ENCODE data around the gene ERCC6. TPM values are rescaled to one million over a fixed set of nuclear protein-coding genes. Genes with fewer than 3 reads are reported as not detected.

The ERCC6 gene
- total and polyA plus RNA-seq, 2 donors (not counting 3 experiments of a cell fraction or from before 2014, with no cell fraction given) = 15.3 to 39.6 TPM

DNA sequence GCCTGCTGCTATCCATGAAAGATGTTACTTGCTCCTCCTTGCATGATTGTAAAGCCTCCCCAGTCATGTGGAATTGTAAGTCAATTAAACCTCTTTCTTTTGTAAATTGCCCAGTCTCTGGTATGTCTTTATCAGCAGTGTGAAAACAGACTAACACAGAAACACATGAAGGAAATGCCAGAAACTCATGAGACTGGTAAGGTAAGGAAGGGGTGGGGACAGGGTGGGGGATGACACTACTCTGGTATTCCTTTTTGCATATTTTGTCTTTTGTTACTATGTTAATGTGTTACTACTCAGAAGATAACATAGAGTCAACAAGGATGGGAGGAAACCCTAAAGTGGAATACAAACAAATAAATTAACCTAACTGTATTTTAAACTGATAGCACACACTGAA is 73.2 kb downstream of the ERCC6 start:
- dilution Hi-C loops (cut with MboI; ENCODE audit: extremely low pct_ligation_motif_present, low sequenced_read_pairs) = no loop called here
- intact Hi-C loops (cut with micrococcal nuclease) = no loop called here
- Histone ChIP-seq H3K36me3 (ENCODE audit: control insufficient read depth in 2 of 2, extremely low read depth in 1 of 2, insufficient read depth in 2 of 2, low read length in 2 of 2) (peaks cover 8 to 14% of the 10 kb centered on the region in 2 experiments), H3K4me3 (replicated peaks in 1 of 3; ENCODE audit: insufficient read depth in 1 of 3, low read depth in 1 of 3, low read length in 3 of 3) (no peak overlapping the region), H4K20me1 (replicated peaks; ENCODE audit: control insufficient read depth, extremely low read depth, insufficient read depth, low read length) (no peaks in the 10 kb centered on the region), H3K79me2 (ENCODE audit: control insufficient read depth, insufficient read depth, low read length) (no peaks in the 10 kb centered on the region), H3K9me1 (replicated peaks; ENCODE audit: control insufficient read depth, extremely low read depth, insufficient read depth, low read length) (no peaks in the 10 kb centered on the region), H3K27me3 (ENCODE audit: control insufficient read depth in 2 of 2, insufficient read depth in 2 of 2, low read length in 2 of 2) (no peaks in the 10 kb centered on the region), H3K27ac (ENCODE audit: insufficient read depth, low read depth, low read length) (no peak overlapping the region), H3K4me1 (ENCODE audit: control insufficient read depth, extremely low read depth, insufficient read depth, low read length) (no peaks in the 10 kb centered on the region), H3K9ac (replicated peaks; ENCODE audit: extremely low read depth, insufficient read depth, low read length) (no peak overlapping the region), H2AFZ (ENCODE audit: low read depth, low read length) (no peak overlapping the region), H3K9me3 (replicated peaks; ENCODE audit: control insufficient read depth, insufficient read depth, low read length) (no peaks in the 10 kb centered on the region), H3K4me2 (ENCODE audit: insufficient read depth, low read length) (no peak overlapping the region)
- CTCF ChIA-PET = no interaction called here
- no peak for DNase-seq (ENCODE audit: low read depth, low spot score)
- no TSS peak for BruUV-seq (replicated peaks)
- POLR2A ChIA-PET = no interaction called here
- no peak for FAIRE-seq
- TF ChIP-seq, protein P1, sequence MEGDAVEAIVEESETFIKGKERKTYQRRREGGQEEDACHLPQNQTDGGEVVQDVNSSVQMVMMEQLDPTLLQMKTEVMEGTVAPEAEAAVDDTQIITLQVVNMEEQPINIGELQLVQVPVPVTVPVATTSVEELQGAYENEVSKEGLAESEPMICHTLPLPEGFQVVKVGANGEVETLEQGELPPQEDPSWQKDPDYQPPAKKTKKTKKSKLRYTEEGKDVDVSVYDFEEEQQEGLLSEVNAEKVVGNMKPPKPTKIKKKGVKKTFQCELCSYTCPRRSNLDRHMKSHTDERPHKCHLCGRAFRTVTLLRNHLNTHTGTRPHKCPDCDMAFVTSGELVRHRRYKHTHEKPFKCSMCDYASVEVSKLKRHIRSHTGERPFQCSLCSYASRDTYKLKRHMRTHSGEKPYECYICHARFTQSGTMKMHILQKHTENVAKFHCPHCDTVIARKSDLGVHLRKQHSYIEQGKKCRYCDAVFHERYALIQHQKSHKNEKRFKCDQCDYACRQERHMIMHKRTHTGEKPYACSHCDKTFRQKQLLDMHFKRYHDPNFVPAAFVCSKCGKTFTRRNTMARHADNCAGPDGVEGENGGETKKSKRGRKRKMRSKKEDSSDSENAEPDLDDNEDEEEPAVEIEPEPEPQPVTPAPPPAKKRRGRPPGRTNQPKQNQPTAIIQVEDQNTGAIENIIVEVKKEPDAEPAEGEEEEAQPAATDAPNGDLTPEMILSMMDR (IDR thresholded peaks at IDR 0.05; ENCODE audit: extremely low read depth in 1 of 2, insufficient read depth in 1 of 2, low read depth in 1 of 2, low read length in 2 of 2) = no peak
- TF ChIP-seq EZH2 (IDR thresholded peaks at IDR 0.05; ENCODE audit: borderline replicate concordance, low read depth, low read length, severe bottlenecking) (no peak), MYC (IDR thresholded peaks at IDR 0.05; ENCODE audit: low read depth, low read length) (no peak), GATA2 (IDR thresholded peaks at IDR 0.05; ENCODE audit: insufficient read depth, insufficient read length, low read depth, low read length) (no peak), POLR2AphosphoS5 (IDR thresholded peaks at IDR 0.05; ENCODE audit: insufficient read depth, low read depth, low read length) (no peak), FOS (IDR thresholded peaks at IDR 0.05; ENCODE audit: borderline replicate concordance, insufficient read depth, low read length) (no peak), JUN (IDR thresholded peaks at IDR 0.05; ENCODE audit: borderline replicate concordance, insufficient read depth, insufficient read length, low read depth) (no peak), POLR2A (IDR thresholded peaks at IDR 0.05; ENCODE audit: low read depth, low read length) (no peak)
- TF ChIP-seq, protein P2, sequence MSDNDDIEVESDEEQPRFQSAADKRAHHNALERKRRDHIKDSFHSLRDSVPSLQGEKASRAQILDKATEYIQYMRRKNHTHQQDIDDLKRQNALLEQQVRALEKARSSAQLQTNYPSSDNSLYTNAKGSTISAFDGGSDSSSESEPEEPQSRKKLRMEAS (IDR thresholded peaks at IDR 0.05; ENCODE audit: insufficient read depth, insufficient read length) = no peak

Other genes with a start within 250 kb of the ERCC6 start
- not detected in 2 replicates for gene C10orf71, start 240.0 kb downstream of the ERCC6 start, total RNA-seq
- not detected in 2 replicates for gene C10orf71, start 240.0 kb downstream of the ERCC6 start, polyA plus RNA-seq
- not detected in 2 replicates for gene DRGX, start 143.0 kb downstream of the ERCC6 start, total RNA-seq
- gene DRGX, start 143.0 kb downstream of the ERCC6 start, polyA plus RNA-seq = not detected in 2 replicates
- not detected in 2 replicates for gene SLC18A3, start 71.2 kb upstream of the ERCC6 start, total RNA-seq
- gene SLC18A3, start 71.2 kb upstream of the ERCC6 start, polyA plus RNA-seq = 0.03 TPM in 1 of 2 replicates, not detected in the other
- gene CHAT, start 74.9 kb upstream of the ERCC6 start, total RNA-seq = not detected in 2 replicates
- not detected in 2 replicates for gene CHAT, start 74.9 kb upstream of the ERCC6 start, polyA plus RNA-seq
- gene C10orf53, start 140.5 kb upstream of the ERCC6 start, total RNA-seq = not detected in 2 replicates
- not detected in 2 replicates for gene C10orf53, start 140.5 kb upstream of the ERCC6 start, polyA plus RNA-seq
- 0.58 and 1.0 TPM in 2 replicates for gene OGDHL, start 223.2 kb upstream of the ERCC6 start, total RNA-seq
- 0.43 and 0.72 TPM in 2 replicates for gene OGDHL, start 223.2 kb upstream of the ERCC6 start, polyA plus RNA-seq